Gastrocnemius medialis (tissue), 4 donors: ENCODE measurements around the gene ADAMTS15. TPM values are rescaled to one million over a fixed set of nuclear protein-coding genes. Genes with fewer than 3 reads are reported as not detected.

Experiments
- ATAC-seq, 2 donors: fragments of 150-250 bp; one replicate each; pipeline ENCODE4 v1.9.1; 2016
- DNase-seq, 2 donors: peaks; one replicate each; pipeline ENCODE4 v3.0.0-alpha.2; 2019
- H3K27ac ChIP-seq, 4 donors: fragments of 200-600 bp; sonication (generic); 1 replicate in 1 of 4; 2 replicates in 3 of 4; pipeline ENCODE4 v1.5.1; 2016 to 2018; ENCODE audit warnings: mild to moderate bottlenecking in 2 of 4, moderate library complexity in 1 of 4
- H3K27me3 ChIP-seq, 3 donors: fragments of 200-600 bp; sonication (generic) in 2 of 3; 1 replicate in 1 of 3; 2 replicates in 2 of 3; pipeline versions ENCODE4 v1.5.1 to v1.6.0; 2016 to 2019; ENCODE audit warnings: mild to moderate bottlenecking in 1 of 3, moderate library complexity in 1 of 3
- H3K36me3 ChIP-seq, 2 donors: fragments of 200-600 bp; sonication (generic) in 1 of 2; one replicate each; pipeline ENCODE4 v1.5.1; 2017 to 2018
- H3K4me1 ChIP-seq, 2 donors: fragments of 200-600 bp; sonication (generic) in 1 of 2; one replicate each; pipeline ENCODE4 v1.5.1; 2016 to 2017; ENCODE audit warnings: mild to moderate bottlenecking in 2 of 2
- H3K4me3 ChIP-seq, 4 donors: fragments of 200-600 bp; sonication (generic) in 3 of 4; 1 replicate in 1 of 4; 2 replicates in 3 of 4; pipeline ENCODE4 v1.5.1; 2016 to 2019; ENCODE audit warnings: mild to moderate bottlenecking in 2 of 4
- H3K9me3 ChIP-seq, 3 donors: fragments of 200-600 bp; sonication (generic) in 2 of 3; 1 replicate in 1 of 3; 2 replicates in 2 of 3; pipeline ENCODE4 v1.5.1; 2016 to 2019
- CTCF ChIP-seq, 5 experiments: fragments of 450-650 bp in 3 of 5; fragments of 200-600 bp in 2 of 5; sonication (generic) in 2 of 5; IDR thresholded peaks in 4 of 5; conservative IDR thresholded peaks in 1 of 5; 1 replicate in 4 of 5; 2 replicates in 1 of 5; pipeline ENCODE4 v1.5.1; 2016 to 2019; ENCODE audit warnings: antibody characterized with exemption in 5 of 5, mild to moderate bottlenecking in 3 of 5, moderate library complexity in 3 of 5
- POLR2A ChIP-seq, 2 donors: fragments of 450-650 bp; IDR thresholded peaks; one replicate each; pipeline ENCODE4 v1.6.1; 2017; ENCODE audit warnings: antibody characterized with exemption in 2 of 2, mild to moderate bottlenecking in 2 of 2, moderate library complexity in 2 of 2
- in situ Hi-C, 4 donors: fragments of 200-750 bp; cut with MboI; loops; one replicate each; pipeline versions ENCODE4 v1.15.0 to v1.8.0; 2017; ENCODE audit warnings: low sequenced_read_pairs in 4 of 4
- intact Hi-C: fragments of 100-400 bp; cut with DNase I; formaldehyde crosslinking; loops from one replicate; pipeline ENCODE4 v1.15.1; 2023; ENCODE audit warnings: low total_unique reads
- total RNA-seq, 4 donors: library from RNA; depleted of rRNA; stranded (reverse); fragments of >200 nt; gene quantifications; one replicate each; pipeline versions ENCODE4 v1.1.0 to v1.2.3, GENCODE V29; 2016

The ADAMTS15 gene
- total RNA-seq, 4 donors from 2014 or later, result 1.2 to 3.4 (median 1.9) TPM

DNA sequence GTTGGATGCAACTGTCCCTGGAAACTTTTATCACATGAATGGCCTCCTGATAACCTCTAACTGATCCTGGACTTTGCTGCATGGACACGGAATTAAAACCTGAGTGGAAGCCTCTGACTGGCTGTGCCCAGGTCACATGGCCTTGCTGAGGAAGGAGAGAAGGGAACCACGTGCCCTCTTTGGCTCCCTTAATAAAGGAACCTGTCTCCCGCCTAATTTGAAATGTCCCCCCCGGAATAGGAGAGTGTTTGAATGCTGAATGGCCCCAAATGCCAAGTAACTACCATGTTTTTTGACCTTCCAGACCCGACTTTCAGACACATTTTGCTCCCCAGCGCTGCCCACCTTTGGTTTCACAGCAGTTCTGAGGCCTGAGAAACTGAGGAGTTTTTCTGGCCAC lies 76.9 kb downstream of the ADAMTS15 start:
- intact Hi-C loops, result no loop called here
- H3K4me1 ChIP-seq, result peaks cover 22 to 29% of the 10 kb centered on the region in 2 donors

More for the DNA sequence above, 76.9 kb downstream of the ADAMTS15 start:
- Histone ChIP-seq H3K27me3 (no peaks in the 10 kb centered on the region), H3K36me3 (no peaks in the 10 kb centered on the region), H3K27ac (no peak overlapping the region), H3K4me3 (no peak overlapping the region), H3K9me3 (no peaks in the 10 kb centered on the region)
- ATAC-seq (no peak), DNase-seq (no peak)
- TF ChIP-seq CTCF (IDR thresholded peaks at IDR 0.05 in 4 of 5, conservative IDR thresholded peaks at IDR 0.05 in 1 of 5) (no peak), POLR2A (IDR thresholded peaks at IDR 0.05) (no peak)
- in situ Hi-C loops, result no loop called here

Other genes with a start within 250 kb of the ADAMTS15 start
- gene ZBTB44, start 133.7 kb upstream of the ADAMTS15 start, total RNA-seq, result 100 to 1,000 TPM in 1 of 4 donors, 10 to 100 TPM in 3; 57.4 to 108 (median 68.8) TPM
- under 1 TPM in 3 of 4 donors, not detected in 1; 0.26 to 0.46 (median 0.29) TPM for gene ADAMTS8, start 20.0 kb upstream of the ADAMTS15 start, total RNA-seq